ENCODE measurements around the gene CDK17.

The CDK17 gene

DNA sequence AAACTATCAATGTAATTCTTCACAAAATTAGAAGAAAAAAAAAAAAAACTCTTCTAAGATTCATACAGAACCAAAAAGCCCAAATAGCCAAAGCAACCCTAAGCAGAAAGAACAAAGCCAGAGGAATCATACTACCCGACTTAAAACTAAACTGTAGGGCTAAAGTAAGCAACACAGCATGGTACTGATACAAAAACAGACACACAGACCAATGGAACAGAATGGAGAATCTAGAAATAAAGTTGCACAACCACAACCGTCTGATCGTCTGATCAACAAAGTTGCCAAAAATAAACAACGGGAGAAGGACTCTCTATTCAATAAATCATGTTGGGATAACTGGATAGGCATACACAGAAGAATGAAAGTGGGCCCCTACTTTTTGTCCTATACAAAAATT lies 16.9 kb downstream of the CDK17 start:
- TF ChIP-seq EP300 (IDR thresholded peaks at IDR 0.05; ENCODE audit: borderline replicate concordance) (no peak), CEBPB (IDR thresholded peaks at IDR 0.05) (no peak), FOXM1 (IDR thresholded peaks at IDR 0.05; ENCODE audit: borderline replicate concordance, low read depth) (no peak), CREB1 (IDR thresholded peaks at IDR 0.05; ENCODE audit: low read depth) (no peak), EGR1 (IDR thresholded peaks at IDR 0.05) (no peak), YY1 (IDR thresholded peaks at IDR 0.05; ENCODE audit: low read depth) (no peak)
- TF ChIP-seq, protein P1, sequence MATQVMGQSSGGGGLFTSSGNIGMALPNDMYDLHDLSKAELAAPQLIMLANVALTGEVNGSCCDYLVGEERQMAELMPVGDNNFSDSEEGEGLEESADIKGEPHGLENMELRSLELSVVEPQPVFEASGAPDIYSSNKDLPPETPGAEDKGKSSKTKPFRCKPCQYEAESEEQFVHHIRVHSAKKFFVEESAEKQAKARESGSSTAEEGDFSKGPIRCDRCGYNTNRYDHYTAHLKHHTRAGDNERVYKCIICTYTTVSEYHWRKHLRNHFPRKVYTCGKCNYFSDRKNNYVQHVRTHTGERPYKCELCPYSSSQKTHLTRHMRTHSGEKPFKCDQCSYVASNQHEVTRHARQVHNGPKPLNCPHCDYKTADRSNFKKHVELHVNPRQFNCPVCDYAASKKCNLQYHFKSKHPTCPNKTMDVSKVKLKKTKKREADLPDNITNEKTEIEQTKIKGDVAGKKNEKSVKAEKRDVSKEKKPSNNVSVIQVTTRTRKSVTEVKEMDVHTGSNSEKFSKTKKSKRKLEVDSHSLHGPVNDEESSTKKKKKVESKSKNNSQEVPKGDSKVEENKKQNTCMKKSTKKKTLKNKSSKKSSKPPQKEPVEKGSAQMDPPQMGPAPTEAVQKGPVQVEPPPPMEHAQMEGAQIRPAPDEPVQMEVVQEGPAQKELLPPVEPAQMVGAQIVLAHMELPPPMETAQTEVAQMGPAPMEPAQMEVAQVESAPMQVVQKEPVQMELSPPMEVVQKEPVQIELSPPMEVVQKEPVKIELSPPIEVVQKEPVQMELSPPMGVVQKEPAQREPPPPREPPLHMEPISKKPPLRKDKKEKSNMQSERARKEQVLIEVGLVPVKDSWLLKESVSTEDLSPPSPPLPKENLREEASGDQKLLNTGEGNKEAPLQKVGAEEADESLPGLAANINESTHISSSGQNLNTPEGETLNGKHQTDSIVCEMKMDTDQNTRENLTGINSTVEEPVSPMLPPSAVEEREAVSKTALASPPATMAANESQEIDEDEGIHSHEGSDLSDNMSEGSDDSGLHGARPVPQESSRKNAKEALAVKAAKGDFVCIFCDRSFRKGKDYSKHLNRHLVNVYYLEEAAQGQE (IDR thresholded peaks at IDR 0.05; ENCODE audit: low read depth): no peak

GRCh38 chr12:96378319-96378718 lies 21.9 kb downstream of the CDK17 start:
- TF ChIP-seq, protein P2, sequence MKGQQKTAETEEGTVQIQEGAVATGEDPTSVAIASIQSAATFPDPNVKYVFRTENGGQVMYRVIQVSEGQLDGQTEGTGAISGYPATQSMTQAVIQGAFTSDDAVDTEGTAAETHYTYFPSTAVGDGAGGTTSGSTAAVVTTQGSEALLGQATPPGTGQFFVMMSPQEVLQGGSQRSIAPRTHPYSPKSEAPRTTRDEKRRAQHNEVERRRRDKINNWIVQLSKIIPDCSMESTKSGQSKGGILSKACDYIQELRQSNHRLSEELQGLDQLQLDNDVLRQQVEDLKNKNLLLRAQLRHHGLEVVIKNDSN (IDR thresholded peaks at IDR 0.05): no peak
- TF ChIP-seq CEBPB (IDR thresholded peaks at IDR 0.05) (no peak), CREB1 (IDR thresholded peaks at IDR 0.05; ENCODE audit: low read depth) (no peak)

- TF ChIP-seq FOXM1 (IDR thresholded peaks at IDR 0.05; ENCODE audit: borderline replicate concordance, low read depth) (no peak), EP300 (IDR thresholded peaks at IDR 0.05; ENCODE audit: borderline replicate concordance) (no peak), TCF12 (IDR thresholded peaks at IDR 0.05; ENCODE audit: low read depth) (no peak), TEAD4 (IDR thresholded peaks at IDR 0.05) (no peak), NFIC (IDR thresholded peaks at IDR 0.05) (no peak), CEBPB (IDR thresholded peaks at IDR 0.05) (no peak), TAF1 (IDR thresholded peaks at IDR 0.05; ENCODE audit: low read depth) (no peak), YY1 (IDR thresholded peaks at IDR 0.05; ENCODE audit: low read depth) (no peak), EGR1 (IDR thresholded peaks at IDR 0.05) (no peak), ZBTB7A (IDR thresholded peaks at IDR 0.05; ENCODE audit: low read depth) (no peak), RAD21 (IDR thresholded peaks at IDR 0.05; ENCODE audit: low read depth) (no peak), CREB1 (IDR thresholded peaks at IDR 0.05; ENCODE audit: low read depth) (no peak)
- TF ChIP-seq, protein P3, sequence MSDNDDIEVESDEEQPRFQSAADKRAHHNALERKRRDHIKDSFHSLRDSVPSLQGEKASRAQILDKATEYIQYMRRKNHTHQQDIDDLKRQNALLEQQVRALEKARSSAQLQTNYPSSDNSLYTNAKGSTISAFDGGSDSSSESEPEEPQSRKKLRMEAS (IDR thresholded peaks at IDR 0.05): no peak
- TF ChIP-seq, protein P1 (IDR thresholded peaks at IDR 0.05; ENCODE audit: low read depth): no peak
- TF ChIP-seq, protein P2 (IDR thresholded peaks at IDR 0.05): no peak
Observed at GRCh38 chr12:96376865-96377264, 23.4 kb downstream of the CDK17 start.

GRCh38 chr12:96375841-96376604 lies 24.2 kb downstream of the CDK17 start:
- TF ChIP-seq NFIC (IDR thresholded peaks at IDR 0.05) (no peak), CEBPB (IDR thresholded peaks at IDR 0.05) (no peak), EP300 (IDR thresholded peaks at IDR 0.05; ENCODE audit: borderline replicate concordance) (no peak)

GRCh38 chr12:96375170-96375569 lies 25.1 kb downstream of the CDK17 start:
- TF ChIP-seq FOXM1 (IDR thresholded peaks at IDR 0.05; ENCODE audit: borderline replicate concordance, low read depth) (no peak), CEBPB (IDR thresholded peaks at IDR 0.05) (no peak), CREB1 (IDR thresholded peaks at IDR 0.05; ENCODE audit: low read depth) (no peak), EP300 (IDR thresholded peaks at IDR 0.05; ENCODE audit: borderline replicate concordance) (no peak), YY1 (IDR thresholded peaks at IDR 0.05; ENCODE audit: low read depth) (no peak), RAD21 (IDR thresholded peaks at IDR 0.05; ENCODE audit: low read depth) (no peak), EGR1 (IDR thresholded peaks at IDR 0.05) (no peak), ZBTB7A (IDR thresholded peaks at IDR 0.05; ENCODE audit: low read depth) (no peak), TEAD4 (IDR thresholded peaks at IDR 0.05) (no peak), TAF1 (IDR thresholded peaks at IDR 0.05; ENCODE audit: low read depth) (no peak), TCF12 (IDR thresholded peaks at IDR 0.05; ENCODE audit: low read depth) (no peak), NFIC (IDR thresholded peaks at IDR 0.05) (no peak)
- TF ChIP-seq, protein P2 (IDR thresholded peaks at IDR 0.05): no peak
- TF ChIP-seq, protein P3 (IDR thresholded peaks at IDR 0.05): no peak
- TF ChIP-seq, protein P1 (IDR thresholded peaks at IDR 0.05; ENCODE audit: low read depth): no peak
